Stimulated activated CD8-positive, alpha-beta memory T cell treated with anti-CD3 and anti-CD28 coated beads, Interleukin-7, amount 100 ng/mL, for 4 hours (primary cell): ENCODE measurements around the gene FAM156A.
"Not testable (repeated sequence)": the region's sequence is repeated elsewhere in the genome, so short reads cannot be mapped to it uniquely, and the experiment has no call there.

Experiments used
- DNase-seq, 2 donors: peaks; one replicate each; pipeline ENCODE4 v3.0.0-alpha.2; 2020; ENCODE audit warnings: low read depth in 2 of 2

The FAM156A gene

GRCh38 chrX:52905531-52905930 lies 52.8 kb downstream of the FAM156A start:
- not testable (repeated sequence) for DNase-seq
